Osteocyte (in vitro differentiated cells): Measurements from ENCODE around the gene ATP2B1. TPM values are rescaled to one million over a fixed set of nuclear protein-coding genes. Genes with fewer than 3 reads are reported as not detected.

Experiments used
- DNase-seq: peaks from one replicate; pipeline ENCODE4 v3.0.0; 2021; ENCODE audit warnings: mixed read lengths; ENCODE audit not compliant: unreplicated experiment; ENCODE audit errors: extremely low spot score
- H3K27ac Mint-ChIP-seq: one replicate; pipeline ENCODE4 v1.8.0; 2021; ENCODE audit warnings: mild to moderate bottlenecking, mixed read lengths; ENCODE audit not compliant: unreplicated experiment
- H3K27me3 Mint-ChIP-seq: one replicate; pipeline ENCODE4 v1.8.0; 2021; ENCODE audit warnings: mixed read lengths; ENCODE audit not compliant: unreplicated experiment
- H3K36me3 Mint-ChIP-seq: one replicate; pipeline ENCODE4 v1.8.0; 2021; ENCODE audit warnings: mixed read lengths; ENCODE audit not compliant: unreplicated experiment
- H3K4me1 Mint-ChIP-seq: one replicate; pipeline ENCODE4 v1.8.0; 2021; ENCODE audit warnings: mixed read lengths; ENCODE audit not compliant: unreplicated experiment
- H3K4me3 Mint-ChIP-seq: one replicate; pipeline ENCODE4 v1.8.0; 2021; ENCODE audit warnings: mild to moderate bottlenecking, moderate library complexity, mixed read lengths; ENCODE audit not compliant: unreplicated experiment
- H3K9me3 Mint-ChIP-seq: one replicate; pipeline ENCODE4 v1.8.0; 2021; ENCODE audit warnings: mixed read lengths; ENCODE audit not compliant: unreplicated experiment
- total RNA-seq: library from RNA; stranded (reverse); gene quantifications from 2 replicates; pipeline ENCODE4 v1.2.1, GENCODE V29; 2021
- TF ChIP-seq, protein P1 (sequence below): fragments of 200-600 bp; sonication (generic); IDR thresholded peaks from 2 replicates; pipeline ENCODE4 v1.5.0; 2021; ENCODE audit warnings: antibody characterized with exemption, mild to moderate bottlenecking, moderate library complexity

The ATP2B1 gene
- total RNA-seq, 1 donor from 2014 or later, result 45.5 TPM

DNA sequence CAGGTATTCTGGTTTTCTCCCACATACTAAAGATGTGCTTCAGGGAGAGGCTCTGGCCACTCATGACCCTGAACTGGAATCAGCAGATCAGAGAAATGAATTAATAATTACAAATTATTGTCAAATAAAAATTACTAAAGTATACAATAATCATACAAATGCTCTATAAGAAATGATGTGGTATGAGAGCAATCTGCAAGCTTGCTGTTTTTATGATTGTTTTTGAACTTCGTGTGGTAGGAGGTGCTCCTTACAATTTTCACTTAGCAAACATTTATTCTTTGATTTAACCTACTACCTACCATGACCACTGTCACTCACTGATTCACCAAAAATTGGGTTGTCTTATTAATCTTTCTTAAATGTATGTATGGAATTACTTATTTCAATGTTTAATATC lies 16.2 kb downstream of the ATP2B1 start:
- peaks cover 21% of the 10 kb centered on the region for H3K4me1 Mint-ChIP-seq
- no peak overlapping the region for H3K27ac Mint-ChIP-seq
- no peak for DNase-seq
- H3K9me3 Mint-ChIP-seq, result no peaks in the 10 kb centered on the region
- TF ChIP-seq, protein P1, sequence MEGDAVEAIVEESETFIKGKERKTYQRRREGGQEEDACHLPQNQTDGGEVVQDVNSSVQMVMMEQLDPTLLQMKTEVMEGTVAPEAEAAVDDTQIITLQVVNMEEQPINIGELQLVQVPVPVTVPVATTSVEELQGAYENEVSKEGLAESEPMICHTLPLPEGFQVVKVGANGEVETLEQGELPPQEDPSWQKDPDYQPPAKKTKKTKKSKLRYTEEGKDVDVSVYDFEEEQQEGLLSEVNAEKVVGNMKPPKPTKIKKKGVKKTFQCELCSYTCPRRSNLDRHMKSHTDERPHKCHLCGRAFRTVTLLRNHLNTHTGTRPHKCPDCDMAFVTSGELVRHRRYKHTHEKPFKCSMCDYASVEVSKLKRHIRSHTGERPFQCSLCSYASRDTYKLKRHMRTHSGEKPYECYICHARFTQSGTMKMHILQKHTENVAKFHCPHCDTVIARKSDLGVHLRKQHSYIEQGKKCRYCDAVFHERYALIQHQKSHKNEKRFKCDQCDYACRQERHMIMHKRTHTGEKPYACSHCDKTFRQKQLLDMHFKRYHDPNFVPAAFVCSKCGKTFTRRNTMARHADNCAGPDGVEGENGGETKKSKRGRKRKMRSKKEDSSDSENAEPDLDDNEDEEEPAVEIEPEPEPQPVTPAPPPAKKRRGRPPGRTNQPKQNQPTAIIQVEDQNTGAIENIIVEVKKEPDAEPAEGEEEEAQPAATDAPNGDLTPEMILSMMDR, result no peak
- H3K27me3 Mint-ChIP-seq, result no peaks in the 10 kb centered on the region
- H3K4me3 Mint-ChIP-seq, result no peak overlapping the region
- H3K36me3 Mint-ChIP-seq, result no peaks in the 10 kb centered on the region

DNA sequence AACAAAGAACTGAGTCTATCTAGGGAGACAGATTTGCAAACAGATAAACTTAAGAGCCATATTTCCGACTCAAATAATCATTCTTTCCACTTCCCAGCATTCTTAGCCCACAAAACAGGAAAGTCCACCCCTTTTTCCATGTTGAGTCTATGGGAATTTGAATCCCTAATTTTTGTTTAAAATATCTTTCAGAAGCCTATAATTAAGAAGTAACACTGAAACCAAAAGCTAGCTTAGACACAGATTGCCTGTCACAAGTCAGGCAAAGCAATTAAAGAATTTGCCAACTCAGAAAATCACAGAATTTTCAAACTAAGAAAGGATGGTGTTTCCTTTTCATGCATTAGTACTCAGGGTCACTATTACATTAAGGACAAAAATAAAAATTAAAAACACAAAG lies 17.0 kb downstream of the ATP2B1 start:
- no peak for DNase-seq
- no peak overlapping the region for H3K4me3 Mint-ChIP-seq
- no peaks in the 10 kb centered on the region for H3K36me3 Mint-ChIP-seq
- H3K9me3 Mint-ChIP-seq, result no peaks in the 10 kb centered on the region
- TF ChIP-seq, protein P1, result no peak
- H3K4me1 Mint-ChIP-seq, result peaks cover 14% of the 10 kb centered on the region
- H3K27me3 Mint-ChIP-seq, result no peaks in the 10 kb centered on the region
- no peak overlapping the region for H3K27ac Mint-ChIP-seq

DNA sequence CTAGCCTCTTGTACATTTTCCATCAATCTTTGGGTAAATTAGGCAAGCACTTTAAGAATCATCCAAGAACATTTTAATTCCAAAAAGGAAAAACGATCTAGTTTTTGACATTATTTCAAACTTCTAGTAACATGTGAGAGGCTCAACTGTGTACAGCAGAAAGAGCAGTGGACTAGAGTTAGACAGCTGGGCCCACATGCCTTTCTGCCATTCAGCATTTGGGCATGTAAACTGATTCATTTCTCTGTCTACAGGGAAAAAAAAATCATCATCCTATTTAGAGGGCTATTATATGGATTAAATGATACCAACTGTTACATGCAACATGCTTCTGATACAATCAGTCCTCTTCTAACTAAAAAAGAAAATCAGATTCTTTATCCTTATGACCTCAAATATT lies 17.7 kb downstream of the ATP2B1 start:
- Mint-ChIP-seq H3K36me3 (no peaks in the 10 kb centered on the region), H3K27ac (no peak overlapping the region), H3K4me3 (no peak overlapping the region), H3K4me1 (peaks cover 14% of the 10 kb centered on the region), H3K9me3 (peaks cover 4% of the 10 kb centered on the region), H3K27me3 (no peaks in the 10 kb centered on the region)
- TF ChIP-seq, protein P1, result no peak
- DNase-seq, result no peak

DNA sequence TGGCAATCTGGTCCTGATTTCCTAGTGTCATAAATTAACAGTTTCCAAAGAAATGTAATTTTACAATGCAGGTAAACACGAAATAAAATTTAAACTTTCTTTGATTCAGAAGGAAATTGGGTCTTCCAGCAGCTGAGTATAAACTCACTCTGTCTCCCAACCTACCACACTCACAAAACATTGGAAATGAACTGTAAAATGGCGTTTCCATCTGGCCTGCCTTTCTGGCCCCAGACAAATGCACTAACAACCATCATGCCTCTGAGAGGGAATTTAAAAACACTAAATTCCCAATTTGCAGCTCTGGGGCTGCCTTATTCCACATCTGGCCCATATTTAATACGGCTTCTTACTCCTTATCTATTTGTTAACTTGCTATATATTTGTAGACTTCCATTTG lies 19.3 kb downstream of the ATP2B1 start:
- peaks cover 4% of the 10 kb centered on the region for H3K9me3 Mint-ChIP-seq
- H3K36me3 Mint-ChIP-seq, result no peaks in the 10 kb centered on the region
- no peaks in the 10 kb centered on the region for H3K27me3 Mint-ChIP-seq
- TF ChIP-seq, protein P1, result no peak
- H3K4me1 Mint-ChIP-seq, result peaks cover 14% of the 10 kb centered on the region
- no peak for DNase-seq
- H3K27ac Mint-ChIP-seq, result no peak overlapping the region
- no peak overlapping the region for H3K4me3 Mint-ChIP-seq

DNA sequence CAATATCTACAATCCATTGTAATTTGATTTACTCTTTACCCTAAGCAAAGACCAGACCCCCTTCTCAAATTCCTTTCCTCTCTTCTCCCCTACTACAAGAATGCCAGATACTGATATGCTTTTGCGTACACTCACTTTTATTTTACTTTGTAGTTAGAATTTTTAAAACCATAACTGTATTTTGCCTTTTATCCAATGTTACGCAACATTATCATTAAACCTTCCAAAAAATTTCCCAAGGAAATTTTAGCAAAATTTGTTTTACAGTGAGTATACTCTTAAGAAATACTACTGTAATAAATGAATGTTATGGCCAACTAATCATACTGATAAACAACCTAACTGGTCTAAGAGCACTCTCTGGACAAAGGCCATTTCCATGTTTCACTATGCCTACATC lies 22.3 kb downstream of the ATP2B1 start:
- peaks cover 12% of the 10 kb centered on the region for H3K36me3 Mint-ChIP-seq
- H3K27ac Mint-ChIP-seq, result no peak overlapping the region
- no peak overlapping the region for H3K4me3 Mint-ChIP-seq
- H3K9me3 Mint-ChIP-seq, result peaks cover 24% of the 10 kb centered on the region
- DNase-seq, result no peak
- H3K27me3 Mint-ChIP-seq, result no peaks in the 10 kb centered on the region
- TF ChIP-seq, protein P1, result no peak
- H3K4me1 Mint-ChIP-seq, result no peaks in the 10 kb centered on the region
